A673 (cell line): Measurements from ENCODE around the gene FRK. TPM values are rescaled to one million over a fixed set of nuclear protein-coding genes. Genes with fewer than 3 reads are reported as not detected.

ENCODE experiments used
- BruUV-seq: library from RNA; stranded (reverse); fragments of 400-500 nt; replicated peaks from 2 replicates; lab custom pipeline; 2021; lab: Mats Ljungman, UMichigan
- CTCF ChIA-PET: fragments of 300-600 bp; sonication (Branson Sonifier 250); formaldehyde crosslinking; loops from one replicate; lab custom pipeline; 2022; ENCODE audit warnings: antibody characterized with exemption; lab: Charles Lee
- POLR2A ChIA-PET: fragments of 300-600 bp; sonication (Branson Sonifier 250); formaldehyde crosslinking; loops from one replicate; lab custom pipeline; 2022; ENCODE audit warnings: antibody characterized with exemption; ENCODE audit not compliant: low non-redundant PET; lab: Charles Lee
- DNase-seq: peaks from one replicate; pipeline ENCODE4 v3.0.0-alpha.2; 2015; ENCODE audit warnings: low spot score
- H3K27ac ChIP-seq: fragments of 200-600 bp; sonication (generic); 2 replicates; pipeline ENCODE4 v1.5.1; 2016; ENCODE audit warnings: mixed run types, low read depth, mild to moderate bottlenecking, mixed read lengths, antibody characterized with exemption, low read length; ENCODE audit not compliant: poor library complexity, severe bottlenecking
- H3K27me3 ChIP-seq: fragments of 200-600 bp; sonication (generic); replicated peaks from 2 replicates; pipeline ENCODE4 v1.6.1; 2017; ENCODE audit warnings: mixed run types, low read depth, mild to moderate bottlenecking, mixed read lengths, antibody characterized with exemption, low read length; ENCODE audit not compliant: insufficient read depth, poor library complexity
- H3K36me3 ChIP-seq: fragments of 200-600 bp; sonication (generic); 2 replicates; pipeline ENCODE4 v1.6.1; 2016; ENCODE audit warnings: mixed run types, mild to moderate bottlenecking, mixed read lengths, antibody characterized with exemption, low read length; ENCODE audit not compliant: insufficient read depth, poor library complexity, severe bottlenecking
- H3K4me1 ChIP-seq: fragments of 200-600 bp; sonication (generic); 2 replicates; pipeline ENCODE4 v1.6.1; 2017; ENCODE audit warnings: mixed run types, mild to moderate bottlenecking, mixed read lengths, antibody characterized with exemption, low read length; ENCODE audit not compliant: insufficient read depth, poor library complexity, severe bottlenecking
- H3K4me3 ChIP-seq: fragments of 200-600 bp; sonication (generic); 2 replicates; pipeline ENCODE4 v1.5.1; 2016; ENCODE audit warnings: low read depth, mixed run types, mild to moderate bottlenecking, mixed read lengths, low read length; ENCODE audit not compliant: poor library complexity, severe bottlenecking
- H3K9me3 ChIP-seq: fragments of 200-600 bp; sonication (generic); 2 replicates; pipeline ENCODE4 v1.6.1; 2016; ENCODE audit warnings: mixed run types, low read depth, mild to moderate bottlenecking, mixed read lengths, antibody characterized with exemption, low read length; ENCODE audit not compliant: poor library complexity, severe bottlenecking
- EZH2 ChIP-seq: fragments of 200-600 bp; sonication (generic); IDR thresholded peaks from 2 replicates; pipeline ENCODE4 v1.6.1; 2017; ENCODE audit warnings: borderline replicate concordance, low read depth, mild to moderate bottlenecking, mixed read lengths, antibody characterized with exemption, low read length; ENCODE audit not compliant: poor library complexity, severe bottlenecking
- intact Hi-C: fragments of 100-400 bp; cut with micrococcal nuclease; formaldehyde crosslinking; loops from one replicate; pipeline ENCODE4 v1.10.0; 2022; ENCODE audit not compliant: unreplicated experiment
- total RNA-seq: library from RNA; stranded (reverse); gene quantifications from 2 replicates; pipeline ENCODE4 v1.2.3, GENCODE V29; 2021
- TF ChIP-seq, protein P1 (sequence below): fragments of 300-800, 200-600 bp; sonication (generic); conservative IDR thresholded peaks from 2 replicates; pipeline ENCODE4 v1.5.1; 2017; ENCODE audit warnings: low read depth, mild to moderate bottlenecking, antibody characterized with exemption, low read length, moderate library complexity, mixed read lengths

The FRK gene
- total RNA-seq, 1 experiment from 2014 or later, result 12.3 TPM

DNA sequence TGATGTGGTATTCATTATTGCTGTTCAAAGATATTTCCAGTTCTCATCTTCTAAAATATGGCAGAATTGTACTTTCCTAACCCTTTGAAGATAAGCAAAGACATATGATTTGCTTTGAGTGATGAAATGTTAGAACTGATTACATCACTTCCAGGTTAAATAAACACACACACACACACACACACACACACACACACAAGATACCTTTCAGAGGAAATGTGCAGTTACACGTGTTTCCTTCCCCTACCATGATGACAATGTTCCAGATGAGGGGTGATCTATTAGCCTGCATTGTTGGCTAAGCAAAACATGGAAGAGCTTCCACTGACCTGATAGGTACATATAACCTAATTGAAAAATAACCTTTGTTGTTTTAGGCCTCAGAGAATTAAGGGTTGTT, 11.7 kb upstream of the FRK start:
- POLR2A ChIA-PET, result no interaction called here
- no peak overlapping the region for H3K4me3 ChIP-seq
- no peaks in the 10 kb centered on the region for H3K9me3 ChIP-seq
- DNase-seq, result no peak
- peaks cover 3% of the 10 kb centered on the region for H3K4me1 ChIP-seq
- no peak overlapping the region for H3K27ac ChIP-seq
- CTCF ChIA-PET, result no interaction called here
- H3K27me3 ChIP-seq, result no peaks in the 10 kb centered on the region
- TF ChIP-seq, protein P1, sequence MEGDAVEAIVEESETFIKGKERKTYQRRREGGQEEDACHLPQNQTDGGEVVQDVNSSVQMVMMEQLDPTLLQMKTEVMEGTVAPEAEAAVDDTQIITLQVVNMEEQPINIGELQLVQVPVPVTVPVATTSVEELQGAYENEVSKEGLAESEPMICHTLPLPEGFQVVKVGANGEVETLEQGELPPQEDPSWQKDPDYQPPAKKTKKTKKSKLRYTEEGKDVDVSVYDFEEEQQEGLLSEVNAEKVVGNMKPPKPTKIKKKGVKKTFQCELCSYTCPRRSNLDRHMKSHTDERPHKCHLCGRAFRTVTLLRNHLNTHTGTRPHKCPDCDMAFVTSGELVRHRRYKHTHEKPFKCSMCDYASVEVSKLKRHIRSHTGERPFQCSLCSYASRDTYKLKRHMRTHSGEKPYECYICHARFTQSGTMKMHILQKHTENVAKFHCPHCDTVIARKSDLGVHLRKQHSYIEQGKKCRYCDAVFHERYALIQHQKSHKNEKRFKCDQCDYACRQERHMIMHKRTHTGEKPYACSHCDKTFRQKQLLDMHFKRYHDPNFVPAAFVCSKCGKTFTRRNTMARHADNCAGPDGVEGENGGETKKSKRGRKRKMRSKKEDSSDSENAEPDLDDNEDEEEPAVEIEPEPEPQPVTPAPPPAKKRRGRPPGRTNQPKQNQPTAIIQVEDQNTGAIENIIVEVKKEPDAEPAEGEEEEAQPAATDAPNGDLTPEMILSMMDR, result no peak
- no peak for TF ChIP-seq EZH2
- intact Hi-C loops, result no loop called here
- no TSS peak for BruUV-seq
- H3K36me3 ChIP-seq, result no peaks in the 10 kb centered on the region

DNA sequence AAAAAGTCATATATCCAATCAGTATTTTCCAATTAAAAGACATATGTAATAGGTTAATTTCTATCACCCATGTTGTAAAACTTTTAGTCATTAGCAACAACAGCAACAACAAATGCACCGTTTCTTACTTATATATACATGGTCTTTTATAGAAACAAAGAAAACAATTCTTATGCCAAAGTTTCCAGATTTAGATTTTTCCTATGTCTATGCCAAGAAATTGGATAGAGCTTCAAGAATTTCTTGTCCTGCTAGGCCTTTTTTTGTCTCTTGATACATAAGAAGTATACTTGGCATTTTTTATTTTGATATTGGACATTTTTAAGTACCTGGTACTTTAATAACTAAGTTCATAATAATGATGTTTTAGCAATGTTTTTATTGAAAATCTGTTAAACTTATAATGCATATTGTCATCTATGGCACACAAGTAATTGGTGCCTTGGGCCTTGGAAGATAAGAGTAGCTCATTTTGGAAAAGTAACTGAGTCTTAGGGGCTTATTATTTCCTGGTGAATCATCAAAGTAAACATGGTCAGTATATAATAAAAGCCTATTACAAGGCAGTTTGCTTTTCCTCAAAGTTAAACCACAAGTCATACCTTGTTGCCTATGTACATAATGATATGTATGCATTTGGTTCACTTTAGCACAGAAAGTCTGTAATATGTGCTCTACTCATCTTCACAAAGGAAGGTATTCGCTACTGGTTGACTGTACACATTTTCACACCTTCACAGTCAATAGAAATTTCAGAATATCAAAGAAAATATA, 10.1 kb upstream of the FRK start:
- no peaks in the 10 kb centered on the region for H3K9me3 ChIP-seq
- H3K36me3 ChIP-seq, result no peaks in the 10 kb centered on the region
- TF ChIP-seq, protein P1, result no peak
- no peak for TF ChIP-seq EZH2
- intact Hi-C loops, result no loop called here
- H3K27ac ChIP-seq, result no peak overlapping the region
- POLR2A ChIA-PET, result no interaction called here
- no peak for DNase-seq
- peaks cover 3% of the 10 kb centered on the region for H3K4me1 ChIP-seq
- no peaks in the 10 kb centered on the region for H3K27me3 ChIP-seq
- BruUV-seq, result no TSS peak
- CTCF ChIA-PET, result interaction anchor here (0.6 kb wide), 1 partner anchor 39 kb away, joined by 7 read pairs; no protein-coding TSS in a partner anchor
- H3K4me3 ChIP-seq, result no peak overlapping the region

DNA sequence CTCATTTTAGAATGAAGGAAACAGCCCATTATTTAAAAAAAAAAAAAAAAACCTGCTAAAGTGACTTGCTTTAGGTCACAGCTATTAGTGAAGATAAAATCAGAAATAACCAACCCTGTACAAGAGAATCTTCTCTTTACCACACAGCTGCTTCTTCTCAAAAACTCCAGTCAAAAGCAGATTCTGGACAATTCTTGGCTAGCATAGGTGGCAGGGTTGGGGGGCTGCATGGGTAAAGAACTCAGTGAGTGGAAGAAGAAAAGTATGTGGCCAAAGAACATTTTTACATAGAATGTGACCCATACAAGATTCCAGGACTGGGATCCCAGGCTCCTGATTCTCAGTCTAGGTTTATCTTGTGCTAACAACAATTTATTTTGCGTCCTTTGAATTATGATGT, 9.4 kb upstream of the FRK start:
- BruUV-seq, result no TSS peak
- peaks cover 3% of the 10 kb centered on the region for H3K4me1 ChIP-seq
- intact Hi-C loops, result no loop called here

More for the DNA sequence above, 9.4 kb upstream of the FRK start:
- ChIA-PET POLR2A (no interaction called here), CTCF (interaction anchor here (0.6 kb wide), 1 partner anchor 39 kb away, joined by 7 read pairs; no protein-coding TSS in a partner anchor)
- H3K36me3 ChIP-seq, result no peaks in the 10 kb centered on the region
- no peaks in the 10 kb centered on the region for H3K27me3 ChIP-seq
- no peak overlapping the region for H3K27ac ChIP-seq
- TF ChIP-seq EZH2, result no peak
- TF ChIP-seq, protein P1, result no peak
- no peak overlapping the region for H3K4me3 ChIP-seq
- no peaks in the 10 kb centered on the region for H3K9me3 ChIP-seq
- DNase-seq, result no peak
